PC-9 (cell line): ENCODE data around the gene ABHD8. TPM values are rescaled to one million over a fixed set of nuclear protein-coding genes. Genes with fewer than 3 reads are reported as not detected.

Source experiments
- BruUV-seq: library from RNA; stranded (reverse); fragments of 400-500 nt; replicated peaks from 2 replicates; lab custom pipeline; 2021; lab: Mats Ljungman, UMichigan
- CTCF ChIA-PET: fragments of 300-600 bp; sonication (Branson Sonifier 250); formaldehyde crosslinking; loops from one replicate; lab custom pipeline; 2022; ENCODE audit warnings: antibody characterized with exemption; lab: Charles Lee
- POLR2A ChIA-PET: fragments of 300-600 bp; sonication (Branson Sonifier 250); formaldehyde crosslinking; loops from one replicate; lab custom pipeline; 2022; ENCODE audit warnings: antibody characterized with exemption; ENCODE audit not compliant: unreplicated experiment; lab: Charles Lee
- DNase-seq, 2 experiments: peaks; one replicate each; pipeline versions ENCODE4 v3.0.0 to v3.0.0-alpha.2; 2015 to 2022; ENCODE audit warnings: mixed read lengths in 1 of 2
- H2AFZ ChIP-seq: fragments of 200-600 bp; sonication (generic); 2 replicates; pipeline ENCODE4 v1.8.1; 2017; ENCODE audit warnings: antibody characterized with exemption
- H3F3A ChIP-seq: fragments of 200-600 bp; sonication (generic); 2 replicates; pipeline ENCODE4 v1.8.1; 2017; ENCODE audit warnings: antibody characterized with exemption, mild to moderate bottlenecking, low read depth; ENCODE audit not compliant: insufficient read depth
- H3K27ac ChIP-seq: fragments of 200-600 bp; sonication (generic); 2 replicates; pipeline ENCODE4 v1.6.1; 2016; ENCODE audit warnings: mixed run types
- H3K27me3 ChIP-seq: fragments of 200-600 bp; sonication (generic); 2 replicates; pipeline ENCODE4 v1.6.1; 2016; ENCODE audit warnings: low read depth, mixed run types; ENCODE audit not compliant: insufficient read depth
- H3K36me3 ChIP-seq: fragments of 200-600 bp; sonication (generic); 2 replicates; pipeline ENCODE4 v1.6.1; 2016; ENCODE audit warnings: low read depth, mixed run types
- H3K4me1 ChIP-seq: fragments of 200-600 bp; sonication (generic); replicated peaks from 2 replicates; pipeline ENCODE4 v1.6.1; 2016; ENCODE audit warnings: mixed run types; ENCODE audit not compliant: insufficient read depth
- H3K4me2 ChIP-seq: fragments of 200-600 bp; sonication (generic); 2 replicates; pipeline ENCODE4 v1.6.1; 2017; ENCODE audit warnings: mixed run types
- H3K4me3 ChIP-seq: fragments of 200-600 bp; sonication (generic); 2 replicates; pipeline ENCODE4 v1.6.1; 2016; ENCODE audit warnings: mixed run types
- H3K79me2 ChIP-seq: fragments of 200-600 bp; sonication (generic); 2 replicates; pipeline ENCODE4 v1.6.1; 2017; ENCODE audit warnings: low read depth, mixed run types
- H3K9me2 ChIP-seq: fragments of 200-600 bp; sonication (generic); 2 replicates; pipeline ENCODE4 v1.8.1; 2017; ENCODE audit warnings: mild to moderate bottlenecking; ENCODE audit not compliant: insufficient read depth
- H3K9me3 ChIP-seq: fragments of 200-600 bp; sonication (generic); 2 replicates; pipeline ENCODE4 v1.8.1; 2016; ENCODE audit warnings: low read depth; ENCODE audit not compliant: insufficient read depth
- H4K20me1 ChIP-seq: fragments of 200-600 bp; sonication (generic); 2 replicates; pipeline ENCODE4 v1.8.1; 2017; ENCODE audit not compliant: insufficient read depth
- EZH2 ChIP-seq: fragments of 200-600 bp; sonication (generic); IDR thresholded peaks from 2 replicates; pipeline ENCODE4 v1.8.0; 2017; ENCODE audit warnings: antibody characterized with exemption, low read depth
- intact Hi-C: fragments of 100-400 bp; cut with micrococcal nuclease; formaldehyde crosslinking; loops from one replicate; pipeline ENCODE4 v1.10.0; 2022; ENCODE audit not compliant: unreplicated experiment
- total RNA-seq: library from RNA; stranded (reverse); gene quantifications from 2 replicates; pipeline ENCODE4 v1.2.3, GENCODE V29; 2021
- TF ChIP-seq, protein P1 (sequence below): fragments of 200-600 bp; sonication (generic); conservative IDR thresholded peaks from 2 replicates; pipeline ENCODE4 v1.6.1; 2017; ENCODE audit warnings: mixed run types, antibody characterized with exemption, mild to moderate bottlenecking, moderate library complexity

The ABHD8 gene
- total RNA-seq, 1 experiment from 2014 or later, result 37.5 TPM

DNA sequence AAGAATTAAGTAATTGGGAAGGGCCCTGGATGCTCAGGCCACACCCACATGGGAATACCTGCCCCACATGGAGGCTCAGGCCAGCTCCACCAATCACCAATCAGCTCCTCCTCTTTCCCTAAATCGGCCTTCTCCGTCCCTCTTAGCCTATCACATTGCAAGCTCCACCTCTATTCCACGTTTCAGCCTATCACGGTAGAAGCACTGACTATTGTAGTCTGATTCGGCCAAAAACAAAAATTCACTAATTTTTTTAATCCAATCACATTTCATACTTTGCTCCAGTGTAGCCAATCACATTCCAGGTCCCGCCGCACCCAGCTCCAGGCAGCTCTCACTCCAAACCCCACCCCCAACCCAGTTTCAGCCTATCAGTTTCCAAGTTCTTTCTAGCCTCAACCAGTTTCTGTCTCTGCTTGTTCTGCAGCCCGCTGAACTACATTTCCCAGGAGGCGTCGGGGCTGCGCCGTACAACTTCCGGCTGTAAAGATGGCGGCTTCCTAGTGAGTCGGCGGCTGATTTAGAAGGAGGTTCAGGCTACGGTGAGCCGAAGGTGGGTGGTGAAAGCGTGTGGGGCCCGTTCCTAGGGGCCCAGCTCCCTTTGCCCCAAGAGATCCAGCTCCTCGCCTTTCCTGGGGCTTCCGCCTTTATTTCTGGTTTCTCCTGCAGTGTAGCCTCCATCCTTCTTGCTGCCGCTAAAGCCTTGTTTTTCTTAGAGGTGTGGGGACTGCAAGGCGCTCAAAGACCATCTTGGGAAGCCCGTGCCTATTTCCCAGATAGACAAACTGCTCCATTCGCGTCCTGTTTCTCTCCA, 36.0 kb downstream of the ABHD8 start, which contains the start of gene BABAM1:
Gene BABAM1, plus strand, starts transcription at position 469 of the 814 bp plus-strand sequence. CDS start 1,364 bp downstream, outside the sequence.
- Histone ChIP-seq H3K4me3 (peak within 1 kb of the TSS; percentile 86), H3F3A (peaks cover 32% of the 10 kb centered on the region), H3K4me2 (peak within 1 kb of the TSS; percentile 90), H3K9me2 (no peaks in the 10 kb centered on the region), H3K9me3 (no peaks in the 10 kb centered on the region), H3K79me2 (peaks cover 17% of the 10 kb centered on the region), H3K27ac (peak within 1 kb of the TSS; percentile 70), H3K27me3 (no peaks in the 10 kb centered on the region), H4K20me1 (no peaks in the 10 kb centered on the region), H3K4me1 (peaks cover 25% of the 10 kb centered on the region), H3K36me3 (peaks cover 11% of the 10 kb centered on the region; the same call in 1 of the 2 replicates), H2AFZ (peak within 1 kb of the TSS; percentile 88)
- CTCF ChIA-PET, result no interaction called here
- DNase-seq, result peak; percentile 94 to 99
- TF ChIP-seq, protein P1, sequence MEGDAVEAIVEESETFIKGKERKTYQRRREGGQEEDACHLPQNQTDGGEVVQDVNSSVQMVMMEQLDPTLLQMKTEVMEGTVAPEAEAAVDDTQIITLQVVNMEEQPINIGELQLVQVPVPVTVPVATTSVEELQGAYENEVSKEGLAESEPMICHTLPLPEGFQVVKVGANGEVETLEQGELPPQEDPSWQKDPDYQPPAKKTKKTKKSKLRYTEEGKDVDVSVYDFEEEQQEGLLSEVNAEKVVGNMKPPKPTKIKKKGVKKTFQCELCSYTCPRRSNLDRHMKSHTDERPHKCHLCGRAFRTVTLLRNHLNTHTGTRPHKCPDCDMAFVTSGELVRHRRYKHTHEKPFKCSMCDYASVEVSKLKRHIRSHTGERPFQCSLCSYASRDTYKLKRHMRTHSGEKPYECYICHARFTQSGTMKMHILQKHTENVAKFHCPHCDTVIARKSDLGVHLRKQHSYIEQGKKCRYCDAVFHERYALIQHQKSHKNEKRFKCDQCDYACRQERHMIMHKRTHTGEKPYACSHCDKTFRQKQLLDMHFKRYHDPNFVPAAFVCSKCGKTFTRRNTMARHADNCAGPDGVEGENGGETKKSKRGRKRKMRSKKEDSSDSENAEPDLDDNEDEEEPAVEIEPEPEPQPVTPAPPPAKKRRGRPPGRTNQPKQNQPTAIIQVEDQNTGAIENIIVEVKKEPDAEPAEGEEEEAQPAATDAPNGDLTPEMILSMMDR, result no peak
- no peak for TF ChIP-seq EZH2
- POLR2A ChIA-PET, result interaction anchor here (0.5 to 1.4 kb wide), 10 partner anchors 12 to 662 kb away, joined by 3 to 25 read pairs (median 11); partner anchors contain the start of genes OCEL1 and USE1
- intact Hi-C loops, result loop anchor here (1.0 kb wide), 1 partner anchor 21 kb away; no protein-coding TSS in a partner anchor
- BruUV-seq, result TSS peak; percentile 78

DNA sequence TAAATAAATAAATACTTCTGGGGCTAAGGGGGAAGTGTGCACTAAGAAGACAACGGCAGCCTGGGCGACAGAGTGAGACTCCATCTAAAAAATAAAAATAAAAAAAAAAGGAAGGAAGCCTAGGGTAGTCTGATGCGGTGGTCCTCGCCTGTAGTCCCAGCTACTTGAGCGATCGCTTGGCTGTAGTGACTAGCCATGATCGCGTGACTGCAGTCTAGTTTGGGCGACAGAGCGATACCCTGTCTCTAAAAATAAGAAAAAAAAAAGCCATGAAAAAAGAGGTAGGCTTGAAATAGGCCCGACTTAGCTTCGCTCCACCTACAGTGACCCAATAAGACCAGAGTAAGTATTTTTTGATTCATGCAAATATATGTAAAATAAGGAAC, 36.6 kb downstream of the ABHD8 start:
- no peaks in the 10 kb centered on the region for H4K20me1 ChIP-seq
- no peak overlapping the region for H3K4me3 ChIP-seq
- peaks cover 11% of the 10 kb centered on the region; the same call in 1 of the 2 replicates for H3K36me3 ChIP-seq
- no peaks in the 10 kb centered on the region for H3K27me3 ChIP-seq
- H3K4me1 ChIP-seq, result peaks cover 25% of the 10 kb centered on the region
- H3K4me2 ChIP-seq, result peak overlapping the region; percentile 34; the same call in 1 of the 2 replicates
- H3K9me3 ChIP-seq, result no peaks in the 10 kb centered on the region
- peaks cover 17% of the 10 kb centered on the region for H3K79me2 ChIP-seq
- H3K9me2 ChIP-seq, result no peaks in the 10 kb centered on the region
- no TSS peak for BruUV-seq
- ChIA-PET CTCF (no interaction called here), POLR2A (interaction anchor here (0.5 to 1.4 kb wide), 9 partner anchors 12 to 662 kb away, joined by 3 to 25 read pairs (median 9); partner anchors contain the start of genes OCEL1 and USE1)
- peak overlapping the region; percentile 70 for H3K27ac ChIP-seq
- H2AFZ ChIP-seq, result no peak overlapping the region
- peaks cover 32% of the 10 kb centered on the region for H3F3A ChIP-seq
- TF ChIP-seq EZH2, result no peak
- TF ChIP-seq, protein P1, result no peak
- intact Hi-C loops, result no loop called here
- no peak for DNase-seq

DNA sequence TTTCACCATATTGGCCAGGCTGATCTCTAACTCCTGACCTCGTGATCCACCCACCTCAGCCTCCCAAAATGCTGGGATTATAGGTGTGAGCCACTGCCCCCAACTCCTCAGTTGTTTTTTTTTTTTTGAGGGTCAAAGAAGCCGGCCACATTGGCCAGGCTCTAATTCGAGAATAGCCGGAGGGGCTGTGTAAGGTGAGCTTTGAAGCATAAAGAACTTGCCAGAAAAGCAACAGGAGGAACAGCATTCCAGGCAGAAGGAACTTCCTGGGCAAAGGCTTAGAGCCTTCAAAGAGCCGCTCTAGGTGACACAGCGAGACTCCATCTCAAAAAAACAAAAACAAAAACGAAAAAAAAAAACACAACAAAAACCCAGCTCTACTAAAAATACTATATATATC, 37.2 kb downstream of the ABHD8 start:
- Histone ChIP-seq H3F3A (peaks cover 32% of the 10 kb centered on the region), H2AFZ (no peak overlapping the region; the same call in 1 of the 2 replicates), H3K9me2 (no peaks in the 10 kb centered on the region), H3K27ac (peak overlapping the region; percentile 70), H3K4me2 (peak overlapping the region; percentile 34), H3K4me3 (no peak overlapping the region), H3K79me2 (peaks cover 17% of the 10 kb centered on the region), H3K9me3 (no peaks in the 10 kb centered on the region), H3K36me3 (peaks cover 5% of the 10 kb centered on the region; the same call in 1 of the 2 replicates), H4K20me1 (no peaks in the 10 kb centered on the region), H3K4me1 (peaks cover 26% of the 10 kb centered on the region), H3K27me3 (no peaks in the 10 kb centered on the region)
- ChIA-PET POLR2A (interaction anchor here (1.4 kb wide), 1 partner anchor 17 kb away, joined by 8 read pairs; no protein-coding TSS in a partner anchor), CTCF (interaction anchor here (0.6 to 0.7 kb wide), 2 partner anchors 8 to 16 kb away, joined by 3 to 6 read pairs; no protein-coding TSS in a partner anchor)
- peak in 1 of 2 experiments; percentile 97 for DNase-seq
- TF ChIP-seq EZH2, result no peak
- TF ChIP-seq, protein P1, result no peak
- no TSS peak for BruUV-seq
- intact Hi-C loops, result no loop called here
